Measurements from ENCODE around the gene RPS6KB2. TPM values are rescaled to one million over a fixed set of nuclear protein-coding genes. Genes with fewer than 3 reads are reported as not detected.

Gene RPS6KB2
- total and polyA plus RNA-seq, 2 of the 4 experiments (the other 2 are of a cell fraction): 50.7 to 58.4 TPM

DNA sequence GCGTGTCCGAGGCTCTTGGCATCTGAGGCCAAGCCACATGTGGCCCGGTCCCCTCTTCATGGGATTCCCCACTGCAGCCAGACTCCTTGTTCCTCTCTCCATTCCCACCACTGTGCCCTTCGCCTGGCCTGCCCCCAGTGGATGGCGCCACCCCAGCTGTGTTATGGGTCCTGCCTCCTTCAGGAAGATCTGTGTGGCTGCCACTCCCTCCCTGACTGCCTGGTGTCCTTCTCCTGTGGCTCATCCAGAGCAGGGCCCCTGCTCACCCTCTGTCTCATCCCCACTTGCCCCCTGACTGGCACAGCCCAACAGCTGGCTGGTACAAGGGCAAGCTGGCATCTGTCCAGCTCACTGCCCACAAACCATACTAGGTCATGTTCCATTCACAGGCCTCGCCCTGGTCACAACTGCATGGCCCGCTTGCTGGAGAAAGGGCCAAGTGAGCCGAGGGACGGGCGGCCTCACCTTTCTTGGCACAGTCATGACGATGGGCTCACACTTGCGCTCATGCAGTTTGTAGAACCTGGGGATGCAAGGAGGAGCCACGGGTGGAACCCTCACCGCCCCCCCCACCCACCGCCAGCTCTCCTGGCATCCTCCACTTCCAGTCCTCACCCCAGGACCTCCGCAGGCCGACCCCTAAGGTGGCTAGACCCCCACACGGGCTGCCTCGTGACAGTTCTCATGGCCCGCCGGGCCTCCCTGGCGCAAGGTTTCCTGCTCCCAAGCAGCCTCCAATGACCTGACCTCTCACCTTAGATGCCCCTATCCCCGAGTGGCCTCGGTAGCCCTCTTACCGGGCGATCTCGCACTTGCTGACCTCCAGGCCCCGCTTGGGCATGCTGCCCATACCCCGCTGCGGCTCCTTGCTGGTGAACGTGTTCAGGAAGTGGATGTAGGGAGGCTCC, 11.3 kb downstream of the RPS6KB2 start (continued):
- TF ChIP-seq BHLHE40 (IDR thresholded peaks at IDR 0.05; ENCODE audit: low read depth, low read length): no peak
- TF ChIP-seq POLR2A (IDR thresholded peaks at IDR 0.05; ENCODE audit: low read depth, low read length): no peak

DNA sequence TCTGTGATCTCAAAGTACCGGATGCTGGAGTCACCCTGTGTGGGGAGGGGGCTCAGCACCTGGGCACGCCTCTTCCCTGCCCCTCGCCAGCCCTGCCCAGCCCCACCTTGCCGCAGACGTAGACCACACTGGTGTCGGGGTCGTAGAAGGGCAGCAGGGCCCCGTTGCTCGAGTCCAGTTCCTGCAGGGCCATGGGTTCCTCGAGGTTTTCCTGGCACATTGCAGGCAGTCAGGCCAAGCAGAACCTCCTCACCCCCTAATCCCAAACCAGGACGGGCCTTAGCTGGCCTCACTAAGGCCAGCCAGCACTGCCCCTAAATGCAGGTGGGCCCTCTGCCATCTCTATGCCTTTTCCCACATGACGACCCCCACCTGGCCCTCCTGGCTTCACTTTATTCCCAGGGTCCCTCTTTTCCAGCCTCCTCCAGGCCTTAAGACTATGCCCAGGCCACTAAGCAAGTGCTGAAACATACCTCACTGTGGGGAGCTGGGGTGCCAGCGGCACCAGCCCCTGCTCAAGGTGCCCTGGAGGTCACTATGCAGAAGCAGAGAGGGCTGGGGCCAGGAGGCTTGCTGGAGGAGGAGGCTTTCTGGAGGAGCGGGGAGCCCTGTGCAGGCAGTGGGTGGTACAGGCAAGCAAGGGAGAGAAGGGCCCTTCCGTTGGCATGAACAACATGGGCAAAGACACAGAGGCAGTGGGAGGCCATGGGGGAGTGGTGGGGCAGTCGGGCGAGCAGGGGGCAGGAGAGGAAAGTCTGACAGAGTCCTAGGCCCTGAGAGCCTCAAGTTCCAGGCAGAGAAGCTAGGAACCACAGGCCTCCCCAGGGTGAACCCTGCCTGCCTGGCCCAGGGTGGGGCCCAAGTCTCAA, 12.2 kb downstream of the RPS6KB2 start:
- BruUV-seq (replicated peaks): no TSS peak
- Histone ChIP-seq H4K20me1 (ENCODE audit: insufficient read depth, low read length) (peaks cover 8% of the 10 kb centered on the region), H3K56ac (ENCODE audit: extremely low read depth, insufficient read depth, low read length) (no peak overlapping the region), H3K27ac (ENCODE audit: insufficient read depth, low read length) (no peak overlapping the region), H2BK5ac (ENCODE audit: low read depth, low read length, poor library complexity, severe bottlenecking) (no peak overlapping the region), H3K9me1 (ENCODE audit: insufficient read depth, low read length) (peaks cover 8% of the 10 kb centered on the region; the same call in 1 of the 2 replicates), H4K8ac (ENCODE audit: low read depth in 2 of 2, low read length in 2 of 2) (no peak overlapping the region), H3K9me3 (ENCODE audit: control insufficient read depth, insufficient read depth, low read length) (no peaks in the 10 kb centered on the region), H4K91ac (ENCODE audit: insufficient read depth, low read depth, low read length) (no peak overlapping the region), H2AK5ac (ENCODE audit: low read depth, low read length) (no peak overlapping the region), H3K14ac (replicated peaks; ENCODE audit: low read depth, low read length) (no peak overlapping the region), H3K36me3 (ENCODE audit: control insufficient read depth, insufficient read depth, low read length) (peaks cover 44% of the 10 kb centered on the region; the same call in 1 of the 2 replicates), H2BK20ac (ENCODE audit: low read depth, low read length) (no peak overlapping the region), H3K23ac (ENCODE audit: low read depth, low read length) (no peak overlapping the region), H3K4ac (ENCODE audit: low read depth, low read length) (no peak overlapping the region), H2BK120ac (ENCODE audit: low read depth, low read length) (no peak overlapping the region), H3K4me1 (ENCODE audit: control insufficient read depth, insufficient read depth, low read length) (peaks cover 3% of the 10 kb centered on the region; the same call in 1 of the 2 replicates), H2AFZ (replicated peaks; ENCODE audit: low read length, poor library complexity) (no peak overlapping the region), H3K27me3 (ENCODE audit: control insufficient read depth, insufficient read depth, low read length) (no peaks in the 10 kb centered on the region), H4K5ac (ENCODE audit: low read depth, low read length) (no peak overlapping the region), H3K18ac (ENCODE audit: low read depth, low read length) (no peak overlapping the region), H3K4me3 (ENCODE audit: insufficient read depth, low read depth, low read length) (no peak overlapping the region), H2BK15ac (ENCODE audit: low read depth, low read length) (no peak overlapping the region), H3K79me1 (ENCODE audit: low read depth in 1 of 2, low read length in 2 of 2) (peaks cover 8 to 26% of the 10 kb centered on the region in 2 experiments), H3K9ac (ENCODE audit: low read depth, low read length) (no peak overlapping the region), H2AK9ac (replicated peaks; ENCODE audit: low read depth, low read length, poor library complexity) (no peak overlapping the region), H3K4me2 (ENCODE audit: low read depth, low read length) (no peak overlapping the region)
- no peak for ATAC-seq (ENCODE audit: low read depth)
- ChIA-PET POLR2A (ENCODE audit: unreplicated experiment) (no interaction called here), CTCF (no interaction called here)
- 90% methylated on average over 12 of the region's 17 CpGs; no CpG with 5 or more reads in 1 of the 2 experiments for WGBS, 2 experiments (ENCODE audit: extremely low coverage in 2 of 2, insufficient read length in 1 of 2)
- dilution Hi-C loops (cut with HindIII; ENCODE audit: low sequenced_read_pairs, unreplicated experiment): no loop called here
- intact Hi-C loops (cut with micrococcal nuclease): no loop called here
- TF ChIP-seq SMC3 (IDR thresholded peaks at IDR 0.05; ENCODE audit: low read depth, low read length) (no peak), RCOR1 (IDR thresholded peaks at IDR 0.05; ENCODE audit: insufficient replicate concordance, low read length) (no peak), BHLHE40 (IDR thresholded peaks at IDR 0.05; ENCODE audit: low read depth, low read length) (no peak), RFX5 (IDR thresholded peaks at IDR 0.05; ENCODE audit: low read depth, low read length) (no peak), NFE2L2 (IDR thresholded peaks at IDR 0.05; ENCODE audit: low read depth, low read length) (no peak), CEBPB (IDR thresholded peaks at IDR 0.05; ENCODE audit: low read depth, low read length) (no peak), FOS (IDR thresholded peaks at IDR 0.05; ENCODE audit: low read depth, low read length) (no peak), MAFK (IDR thresholded peaks at IDR 0.05; ENCODE audit: low read depth, low read length) (no peak), MXI1 (IDR thresholded peaks at IDR 0.05; ENCODE audit: borderline replicate concordance, low read depth, low read length) (no peak), CHD1 (IDR thresholded peaks at IDR 0.05; ENCODE audit: low read depth, low read length) (no peak)
- TF ChIP-seq, protein P1, sequence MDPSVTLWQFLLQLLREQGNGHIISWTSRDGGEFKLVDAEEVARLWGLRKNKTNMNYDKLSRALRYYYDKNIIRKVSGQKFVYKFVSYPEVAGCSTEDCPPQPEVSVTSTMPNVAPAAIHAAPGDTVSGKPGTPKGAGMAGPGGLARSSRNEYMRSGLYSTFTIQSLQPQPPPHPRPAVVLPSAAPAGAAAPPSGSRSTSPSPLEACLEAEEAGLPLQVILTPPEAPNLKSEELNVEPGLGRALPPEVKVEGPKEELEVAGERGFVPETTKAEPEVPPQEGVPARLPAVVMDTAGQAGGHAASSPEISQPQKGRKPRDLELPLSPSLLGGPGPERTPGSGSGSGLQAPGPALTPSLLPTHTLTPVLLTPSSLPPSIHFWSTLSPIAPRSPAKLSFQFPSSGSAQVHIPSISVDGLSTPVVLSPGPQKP (IDR thresholded peaks at IDR 0.05; ENCODE audit: borderline replicate concordance, low read depth, low read length): no peak
- TF ChIP-seq, protein P2, sequence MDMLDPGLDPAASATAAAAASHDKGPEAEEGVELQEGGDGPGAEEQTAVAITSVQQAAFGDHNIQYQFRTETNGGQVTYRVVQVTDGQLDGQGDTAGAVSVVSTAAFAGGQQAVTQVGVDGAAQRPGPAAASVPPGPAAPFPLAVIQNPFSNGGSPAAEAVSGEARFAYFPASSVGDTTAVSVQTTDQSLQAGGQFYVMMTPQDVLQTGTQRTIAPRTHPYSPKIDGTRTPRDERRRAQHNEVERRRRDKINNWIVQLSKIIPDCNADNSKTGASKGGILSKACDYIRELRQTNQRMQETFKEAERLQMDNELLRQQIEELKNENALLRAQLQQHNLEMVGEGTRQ (IDR thresholded peaks at IDR 0.05; ENCODE audit: low read depth, low read length): no peak
- in situ Hi-C loops (cut with MboI; ENCODE audit: low sequenced_read_pairs): no loop called here
- DNase-seq: no peak
